Epithelial cell of proximal tubule (primary cell): Measurements from ENCODE around the gene TUT4. TPM values are rescaled to one million over a fixed set of nuclear protein-coding genes. Genes with fewer than 3 reads are reported as not detected.

Experiments used
- DNase-seq: peaks from one replicate; pipeline ENCODE4 v3.0.0-alpha.2; 2011; ENCODE audit warnings: low read depth
- H3K4me3 ChIP-seq: 2 replicates; pipeline ENCODE4 v1.5.1; 2011; ENCODE audit warnings: low read depth, mild to moderate bottlenecking, low read length
- CTCF ChIP-seq: conservative IDR thresholded peaks from 2 replicates; pipeline ENCODE4 v1.5.1; 2012; ENCODE audit warnings: low read depth, mild to moderate bottlenecking, low read length
- total RNA-seq: library from RNA; depleted of rRNA; stranded (reverse); fragments of >200 nt; gene quantifications from 2 replicates; pipeline ENCODE4 v1.2.3, GENCODE V29; 2015

Gene TUT4
- total RNA-seq, 1 donor from 2014 or later: 18.7 TPM

DNA sequence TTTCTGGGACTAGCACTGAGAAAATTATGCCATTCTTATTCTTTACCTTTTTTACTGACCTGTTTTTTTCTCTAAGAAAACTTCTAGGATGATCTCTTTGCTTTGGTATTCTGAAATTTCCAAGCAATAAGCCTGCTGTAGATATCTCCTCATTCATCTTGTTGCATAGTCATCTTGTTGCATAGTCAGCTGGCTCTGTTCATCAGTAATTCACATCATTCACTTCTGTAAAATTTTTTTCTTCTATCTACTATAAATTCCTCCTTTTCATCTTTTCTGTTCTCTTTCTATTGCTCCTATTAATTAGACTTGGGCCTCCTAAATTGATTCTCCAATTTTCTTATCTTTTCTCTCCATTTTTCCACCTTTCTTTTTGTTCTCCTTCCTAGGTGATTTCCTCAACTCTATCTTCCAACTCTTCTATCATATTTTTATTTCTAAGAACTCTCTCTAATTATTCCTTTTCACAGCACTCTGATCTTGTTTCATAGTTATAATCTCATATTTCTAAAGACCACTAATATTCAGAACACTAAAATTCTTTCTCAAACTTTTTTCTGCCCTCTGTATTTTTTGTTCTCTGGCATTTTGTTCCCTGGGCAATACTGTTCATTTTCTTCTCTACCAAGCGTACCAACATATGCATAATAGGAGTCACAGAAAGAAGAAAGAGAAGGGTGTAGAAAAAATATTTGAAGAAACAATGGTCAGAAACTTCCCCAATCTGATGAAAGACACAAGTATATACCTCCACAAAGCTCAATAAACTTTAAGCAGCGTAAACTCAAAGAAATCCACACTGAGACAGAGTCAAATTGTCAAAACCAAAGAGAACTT is 17.7 kb downstream of the TUT4 start:
- DNase-seq: no peak
- TF ChIP-seq CTCF: no peak
- H3K4me3 ChIP-seq: no peak overlapping the region

DNA sequence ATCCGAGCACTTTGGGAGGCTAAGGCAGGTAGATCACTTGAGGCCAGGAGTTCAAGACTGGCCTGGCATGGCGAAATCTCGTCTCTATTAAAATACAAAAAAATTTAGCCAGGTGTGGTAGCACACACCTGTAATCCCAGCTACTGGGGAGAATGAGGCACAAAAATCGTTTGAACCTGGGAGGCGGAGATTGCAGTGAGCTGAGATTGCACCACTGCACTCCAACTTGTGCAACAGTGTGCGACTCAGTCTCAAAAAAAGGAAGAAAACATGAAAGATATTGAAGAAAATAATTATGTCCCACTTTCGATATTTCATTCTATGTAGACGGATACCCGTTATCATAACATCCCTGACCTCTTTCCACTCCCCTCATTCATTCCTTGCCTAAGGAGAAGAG is 19.2 kb downstream of the TUT4 start:
- no peak for TF ChIP-seq CTCF
- DNase-seq: no peak
- no peak overlapping the region for H3K4me3 ChIP-seq

GRCh38 chr1:52532731-52533327 is 20.1 kb downstream of the TUT4 start:
- no peak for TF ChIP-seq CTCF
- no peak overlapping the region for H3K4me3 ChIP-seq
- no peak for DNase-seq

GRCh38 chr1:52532247-52532646 is 20.6 kb downstream of the TUT4 start:
- no peak overlapping the region for H3K4me3 ChIP-seq
- no peak for TF ChIP-seq CTCF
- no peak for DNase-seq

- TF ChIP-seq CTCF: no peak
- no peak overlapping the region for H3K4me3 ChIP-seq
- DNase-seq: no peak
Measured at GRCh38 chr1:52531249-52531872, 21.5 kb downstream of the TUT4 start.

GRCh38 chr1:52530563-52531144 is 22.2 kb downstream of the TUT4 start:
- DNase-seq: no peak
- no peak for TF ChIP-seq CTCF
- no peak overlapping the region for H3K4me3 ChIP-seq
